HG02943 (cell line): ENCODE results near the gene IL18R1.

Experiments
- ATAC-seq: cut with Tn5 transposase; IDR thresholded peaks from one replicate; pipeline ENCODE4 v1.9.1; 2021; ENCODE audit warnings: mild to moderate bottlenecking, low read depth, moderate library complexity; ENCODE audit not compliant: unreplicated experiment

IL18R1 gene

GRCh38 chr2:102425441-102426132 is 70.0 kb downstream of the IL18R1 start:
- ATAC-seq: no peak

GRCh38 chr2:102427249-102427648 is 71.7 kb downstream of the IL18R1 start:
- ATAC-seq: no peak

DNA sequence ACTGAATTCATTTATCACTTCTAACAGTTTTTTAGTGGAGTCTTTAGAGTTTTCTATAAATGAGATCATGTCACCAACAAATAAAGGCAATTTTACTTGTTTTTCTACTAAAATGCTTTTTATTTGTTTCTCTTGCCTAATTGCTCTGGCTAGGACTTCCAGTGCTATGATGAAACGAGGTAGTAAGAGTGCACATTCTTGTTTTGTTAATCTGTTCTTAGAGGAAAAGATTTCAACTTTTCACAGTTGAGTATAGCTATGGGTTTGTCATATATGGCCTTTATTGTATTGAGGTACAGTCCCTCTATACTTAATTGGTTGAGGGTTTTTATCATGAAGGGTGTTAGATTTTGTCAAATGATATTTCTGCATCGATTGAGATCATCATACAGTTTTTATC is 73.0 kb downstream of the IL18R1 start:
- ATAC-seq: no peak

DNA sequence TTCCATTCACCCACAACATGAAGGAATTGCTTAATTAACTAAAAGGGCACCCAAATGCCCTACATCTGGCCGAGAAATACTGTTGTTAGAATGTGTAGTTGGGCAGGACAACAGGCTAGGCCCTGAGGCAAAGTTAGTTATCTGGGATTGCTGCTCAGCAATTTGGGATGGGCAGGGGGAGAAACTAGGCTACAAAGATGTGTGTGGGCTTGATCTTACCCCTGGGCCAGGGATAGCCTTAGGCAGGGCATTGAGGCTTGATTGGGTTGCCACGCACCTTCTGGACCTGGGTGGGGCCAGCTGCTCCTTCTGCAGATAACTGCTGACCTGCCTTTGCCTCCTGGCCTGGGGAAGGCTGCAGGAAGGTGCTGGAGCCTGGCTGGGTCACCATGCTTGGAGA is 76.8 kb downstream of the IL18R1 start:
- ATAC-seq: no peak

DNA sequence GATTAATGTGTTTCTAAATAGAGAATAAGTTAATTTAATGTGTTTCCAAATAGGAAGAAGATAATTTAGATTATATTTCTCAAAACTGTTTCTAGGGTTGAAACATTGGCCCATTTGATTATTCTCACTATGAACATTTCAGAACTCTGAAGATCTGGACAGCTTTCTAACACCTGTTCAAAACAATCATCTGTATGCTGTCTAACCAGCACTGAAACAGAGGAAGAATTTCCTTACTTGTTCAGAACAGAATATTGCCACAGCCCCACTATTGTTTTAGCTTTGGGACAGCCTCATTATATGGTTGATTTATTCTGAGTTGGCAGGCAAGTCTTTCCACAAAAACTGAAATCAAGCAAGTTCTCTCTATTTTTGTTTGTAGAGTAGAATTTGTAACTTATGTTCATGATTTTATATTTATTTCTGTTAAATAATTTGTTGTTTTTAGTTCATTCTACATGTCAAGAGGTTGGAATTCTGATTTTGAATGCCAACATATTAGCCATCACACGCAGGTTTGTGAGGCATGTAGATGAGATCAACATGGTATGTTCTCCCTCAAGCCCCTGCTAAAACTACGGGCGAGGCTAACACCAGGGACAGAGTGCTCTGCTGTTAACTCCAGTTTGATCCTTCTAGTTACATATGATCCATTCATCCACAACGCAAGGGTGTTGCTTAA is 78.5 kb downstream of the IL18R1 start:
- no peak for ATAC-seq

DNA sequence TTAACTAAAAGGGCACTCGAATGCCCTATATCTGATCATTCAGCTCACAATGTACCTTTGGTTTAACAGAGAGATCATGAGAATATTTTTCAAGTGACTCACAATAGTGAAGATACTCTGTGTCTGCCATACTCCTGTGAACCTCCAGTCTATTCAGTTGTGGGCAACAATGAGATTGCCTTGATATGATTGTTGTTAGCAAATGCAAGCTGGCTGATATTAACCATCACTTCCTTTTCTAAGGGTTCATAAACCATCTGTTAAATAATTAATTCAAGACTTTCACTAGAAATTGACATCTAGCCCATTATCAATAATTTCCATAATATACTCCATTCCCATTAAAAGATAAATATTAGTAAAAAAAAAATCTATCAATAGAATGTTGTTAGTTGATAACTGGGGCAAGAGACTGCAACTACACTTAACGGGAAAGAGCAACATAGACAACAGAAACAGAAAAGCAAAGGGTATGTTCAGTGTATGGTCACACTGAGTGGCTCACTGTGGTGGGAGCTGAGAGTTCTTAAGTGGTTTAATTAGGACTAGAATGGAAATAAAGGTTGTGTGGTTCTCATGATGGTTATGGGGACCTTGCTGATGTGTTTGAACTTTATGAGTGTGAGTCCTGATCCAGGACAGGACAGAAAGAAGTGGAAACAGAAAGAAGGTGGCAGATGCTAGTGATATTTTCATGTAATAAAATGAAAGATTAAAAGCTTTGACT is 79.2 kb downstream of the IL18R1 start:
- no peak for ATAC-seq

DNA sequence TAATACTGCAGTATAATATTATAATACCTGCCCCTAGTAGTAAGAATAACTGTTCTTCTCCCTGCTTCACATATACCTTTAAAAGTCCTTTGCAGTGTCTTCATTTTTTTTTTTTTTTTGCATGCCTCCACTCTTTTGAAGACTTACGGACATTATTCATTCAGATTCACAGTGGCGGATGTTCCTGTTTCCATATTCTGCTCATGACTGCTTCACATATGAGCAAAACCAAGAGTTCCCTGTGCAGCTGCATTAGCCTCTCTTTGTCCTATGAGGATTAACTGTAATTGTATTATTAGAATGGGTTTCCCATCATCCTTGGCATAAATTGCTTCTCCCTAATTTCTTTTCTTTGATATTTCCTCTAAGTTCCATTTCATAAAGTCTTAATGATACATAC is 80.1 kb downstream of the IL18R1 start:
- ATAC-seq: no peak

DNA sequence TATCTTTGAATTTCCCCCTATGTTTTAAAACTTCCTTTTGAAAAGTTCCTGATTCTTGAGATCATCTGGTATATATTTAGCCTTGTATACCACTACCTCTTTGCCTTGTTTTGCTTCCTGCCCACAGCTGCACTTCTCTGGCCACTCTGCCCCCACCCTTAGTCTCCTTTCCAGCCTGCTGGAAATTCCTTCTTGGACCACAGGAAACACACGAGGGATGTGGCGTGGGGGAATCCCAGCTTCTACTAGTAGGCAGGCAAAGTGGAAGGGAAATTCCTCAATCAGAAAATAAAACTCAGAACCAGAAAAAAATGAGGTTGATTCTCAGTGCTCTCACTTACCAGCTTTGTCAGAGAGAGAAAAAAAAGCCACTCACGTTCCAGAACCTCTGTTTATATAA is 80.7 kb downstream of the IL18R1 start:
- no peak for ATAC-seq

GRCh38 chr2:102437122-102437521 is 81.5 kb downstream of the IL18R1 start:
- no peak for ATAC-seq

- ATAC-seq: no peak
These were observed 82.5 kb downstream of the IL18R1 start for GRCh38 chr2:102438111-102438510.

GRCh38 chr2:102438578-102438977 is 83.0 kb downstream of the IL18R1 start:
- ATAC-seq: no peak

DNA sequence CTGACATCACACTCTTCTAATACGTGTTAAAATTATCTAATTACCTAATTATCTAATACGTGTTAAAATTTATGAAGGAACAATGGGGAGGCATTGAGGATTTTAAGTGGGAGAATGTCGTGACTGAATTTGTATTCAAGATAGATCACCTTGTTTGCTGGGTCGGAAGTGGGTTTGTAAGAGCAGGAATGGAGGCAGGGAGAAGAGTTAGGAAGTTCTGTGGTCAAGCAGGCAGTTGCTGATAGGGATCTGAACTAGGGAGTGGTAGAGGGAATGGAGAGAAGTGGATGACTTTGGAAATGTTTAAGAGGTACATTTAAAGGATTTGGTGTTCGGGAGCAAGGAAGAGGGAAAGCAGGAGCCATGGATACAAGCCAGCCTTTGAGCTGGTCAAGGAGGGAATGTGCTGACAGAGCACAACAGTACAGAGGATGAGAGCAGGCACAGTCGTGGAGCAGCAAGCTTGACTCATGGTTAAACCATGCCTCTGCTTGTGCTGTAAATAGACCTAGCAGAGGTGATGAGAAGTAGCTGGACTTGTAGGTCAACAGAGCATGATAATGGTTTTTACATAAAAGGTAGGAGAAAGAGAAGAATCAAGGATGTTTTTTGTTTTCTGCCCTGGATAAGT is 83.6 kb downstream of the IL18R1 start:
- ATAC-seq: no peak

GRCh38 chr2:102442967-102443828 is 87.6 kb downstream of the IL18R1 start:
- no peak for ATAC-seq

- ATAC-seq: no peak
These were observed 88.6 kb downstream of the IL18R1 start for GRCh38 chr2:102444233-102444632.

DNA sequence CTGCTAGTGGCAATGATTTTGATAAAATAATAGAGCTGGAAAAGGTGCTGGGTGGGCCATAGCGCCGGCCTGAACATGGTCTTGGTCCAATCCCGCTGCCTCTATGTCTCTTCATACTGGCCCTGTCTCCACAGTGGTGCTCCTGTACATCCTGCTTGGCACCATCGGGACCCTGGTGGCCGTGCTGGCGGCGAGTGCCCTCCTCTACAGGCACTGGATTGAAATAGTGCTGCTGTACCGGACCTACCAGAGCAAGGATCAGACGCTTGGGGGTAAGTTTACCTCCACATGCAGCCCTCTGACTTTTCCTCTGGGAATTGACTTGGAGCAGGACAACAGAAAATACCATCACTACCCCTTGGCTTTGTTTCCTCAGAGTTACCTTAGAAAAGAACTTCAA is 91.3 kb downstream of the IL18R1 start:
- ATAC-seq: no peak
